HepG2 (cell line): ENCODE data around the gene INHBE. TPM values are rescaled to one million over a fixed set of nuclear protein-coding genes. Genes with fewer than 3 reads are reported as not detected.

Experiments used
- ATAC-seq: fragments of 200-7000 bp; cut with Tn5 transposase; 3 replicates; pipeline ENCODE4 v1.9.1; 2020; ENCODE audit warnings: mild to moderate bottlenecking, moderate library complexity
- BruUV-seq: library from RNA; stranded (reverse); fragments of 400-500 nt; replicated peaks from 2 replicates; lab custom pipeline; 2021; lab: Mats Ljungman, UMichigan
- CTCF ChIA-PET: fragments of 300-600 bp; formaldehyde crosslinking; extraction: SDS; loops from one replicate; lab custom pipeline; 2021; ENCODE audit warnings: low total read pairs, inconsistent platforms, low intra/inter-chr PET ratio; lab: Yijun Ruan, JAX
- POLR2A ChIA-PET: fragments of 350-600 bp; sonication (Branson Sonifier 250); formaldehyde crosslinking; loops from one replicate; lab custom pipeline; 2020; ENCODE audit warnings: antibody characterized with exemption, inconsistent platforms; lab: Yijun Ruan, JAX
- DNase-seq: peaks from one replicate; pipeline ENCODE4 v3.0.0-alpha.2; 2015; ENCODE audit warnings: low spot score
- FAIRE-seq: peaks from 3 replicates; lab custom pipeline; 2011; peaks lifted over from hg19 to GRCh38; lab: Jason Lieb, UNC
- H2AFZ ChIP-seq: one replicate; pipeline ENCODE4 v1.6.1; 2011; ENCODE audit warnings: low read length, inconsistent platforms
- H3K27ac ChIP-seq: fragments of 300-600 bp; 3 replicates; pipeline ENCODE4 v1.8.0; 2011; ENCODE audit warnings: mixed run types, mild to moderate bottlenecking, mixed read lengths, low read length, inconsistent platforms; ENCODE audit not compliant: insufficient read depth; ENCODE audit errors: extremely low read length
- H3K27me3 ChIP-seq, 2 experiments: fragments of 200-600 bp in 1 of 2; 2 replicates in 1 of 2; 3 replicates in 1 of 2; pipeline versions ENCODE4 v1.6.0 to v1.8.0; 2011; ENCODE audit warnings: low read length in 2 of 2, mild to moderate bottlenecking in 2 of 2, moderate library complexity in 2 of 2, inconsistent platforms in 1 of 2; ENCODE audit not compliant: insufficient read depth in 2 of 2, control insufficient read depth in 1 of 2
- H3K36me3 ChIP-seq, 2 experiments: fragments of 200-600 bp in 1 of 2; replicated peaks in 1 of 2; 2 replicates in 1 of 2; 3 replicates in 1 of 2; pipeline versions ENCODE4 v1.5.1 to v1.8.0; 2011; ENCODE audit warnings: low read length in 2 of 2, inconsistent platforms in 1 of 2; ENCODE audit not compliant: insufficient read depth in 2 of 2, control insufficient read depth in 1 of 2
- H3K4me1 ChIP-seq: 2 replicates; pipeline ENCODE4 v1.5.1; 2012; ENCODE audit warnings: low read length, inconsistent platforms; ENCODE audit not compliant: insufficient read depth
- H3K4me2 ChIP-seq: 2 replicates; pipeline ENCODE4 v1.6.0; 2011; ENCODE audit warnings: low read depth, low read length, inconsistent platforms
- H3K4me3 ChIP-seq, 3 experiments: fragments of 200-600 bp in 1 of 3; sonication (generic), shearing (Covaris generic) in 1 of 3; replicated peaks in 1 of 3; 2 replicates each; pipeline ENCODE4 v1.5.1; 2011 to 2016; ENCODE audit warnings: low read length in 3 of 3, inconsistent platforms in 2 of 3, low read depth in 2 of 3, mild to moderate bottlenecking in 2 of 3, control low read depth in 1 of 3, mixed read lengths in 1 of 3; ENCODE audit not compliant: insufficient read depth in 1 of 3
- H3K79me2 ChIP-seq: one replicate; pipeline ENCODE4 v1.6.1; 2011; ENCODE audit warnings: low read length, inconsistent platforms; ENCODE audit not compliant: insufficient read depth
- H3K9ac ChIP-seq: 2 replicates; pipeline ENCODE4 v1.6.0; 2011; ENCODE audit warnings: mild to moderate bottlenecking, low read depth, low read length, inconsistent platforms; ENCODE audit not compliant: insufficient read depth
- H3K9me3 ChIP-seq: 2 replicates; pipeline ENCODE4 v1.5.1; 2012; ENCODE audit warnings: mild to moderate bottlenecking, low read length
- H4K20me1 ChIP-seq: 2 replicates; pipeline ENCODE4 v1.6.0; 2011; ENCODE audit warnings: inconsistent platforms, mild to moderate bottlenecking, low read length, moderate library complexity; ENCODE audit not compliant: insufficient read depth
- ATF7 ChIP-seq, 2 experiments: fragments of 450-650 bp in 1 of 2; sonication (generic) in 1 of 2; formaldehyde crosslinking in 1 of 2; IDR thresholded peaks; 2 replicates each; pipeline versions ENCODE4 v1.4.0 to v1.6.1; 2016 to 2020; ENCODE audit warnings: antibody characterized with exemption in 1 of 2, mild to moderate bottlenecking in 1 of 2, missing genetic modification reagents in 1 of 2
- BRD4 ChIP-seq: sonication (generic); formaldehyde crosslinking; IDR thresholded peaks from 2 replicates; pipeline ENCODE4 v1.4.0; 2020; ENCODE audit warnings: missing genetic modification reagents
- EHMT2 ChIP-seq: fragments of 200-600 bp; sonication (generic); IDR thresholded peaks from 2 replicates; pipeline ENCODE4 v1.7.0; 2017; ENCODE audit warnings: antibody characterized with exemption, low read depth, low read length, borderline replicate concordance
- FOXA1 ChIP-seq, 2 experiments: fragments of 450-650 bp in 1 of 2; sonication (generic) in 1 of 2; formaldehyde crosslinking in 1 of 2; IDR thresholded peaks; 2 replicates each; pipeline versions ENCODE4 v1.4.0 to v1.6.1; 2016 to 2020; ENCODE audit warnings: missing genetic modification reagents in 1 of 2
- FOXK1 ChIP-seq: sonication (generic); formaldehyde crosslinking; IDR thresholded peaks from 2 replicates; pipeline ENCODE4 v1.4.0; 2020; ENCODE audit warnings: low read depth, missing genetic modification reagents, borderline replicate concordance
- HIVEP1 ChIP-seq: sonication (generic); formaldehyde crosslinking; IDR thresholded peaks from 2 replicates; pipeline ENCODE4 v1.4.0; 2020; ENCODE audit warnings: mild to moderate bottlenecking, missing genetic modification reagents
- HOXD1 ChIP-seq: sonication (generic); formaldehyde crosslinking; IDR thresholded peaks from 2 replicates; pipeline ENCODE4 v1.5.0; 2020; ENCODE audit warnings: missing genetic modification reagents
- MAFG ChIP-seq: sonication (generic); formaldehyde crosslinking; IDR thresholded peaks from 2 replicates; pipeline ENCODE4 v1.5.1; 2020; ENCODE audit warnings: mild to moderate bottlenecking, missing genetic modification reagents
- MYC ChIP-seq: sonication (generic); formaldehyde crosslinking; IDR thresholded peaks from 2 replicates; pipeline ENCODE4 v1.9.0; 2021; ENCODE audit warnings: missing genetic modification reagents, borderline replicate concordance
- SAFB2 ChIP-seq: sonication (generic); formaldehyde crosslinking; IDR thresholded peaks from 2 replicates; pipeline ENCODE4 v1.5.1; 2020; ENCODE audit warnings: missing genetic modification reagents, low read depth, mild to moderate bottlenecking, borderline replicate concordance
- SMC3 ChIP-seq: IDR thresholded peaks from 2 replicates; pipeline ENCODE4 v1.6.1; 2011; ENCODE audit warnings: low read length, improper control_type of control experiment
- ZBTB7B ChIP-seq: sonication (generic); formaldehyde crosslinking; IDR thresholded peaks from 2 replicates; pipeline ENCODE4 v1.4.0; 2020; ENCODE audit warnings: missing genetic modification reagents
- ZFYVE20 ChIP-seq: sonication (generic); formaldehyde crosslinking; IDR thresholded peaks from 2 replicates; pipeline ENCODE4 v1.8.0; 2023; ENCODE audit warnings: low read depth, mild to moderate bottlenecking, moderate library complexity, missing genetic modification reagents, borderline replicate concordance
- ZNF598 ChIP-seq: sonication (generic); formaldehyde crosslinking; IDR thresholded peaks from 2 replicates; pipeline ENCODE4 v1.5.1; 2020; ENCODE audit warnings: mild to moderate bottlenecking, missing genetic modification reagents, borderline replicate concordance
- ZNF660 ChIP-seq: sonication (generic); formaldehyde crosslinking; IDR thresholded peaks from 2 replicates; pipeline ENCODE4 v1.5.1; 2020; ENCODE audit warnings: mild to moderate bottlenecking, low read depth, missing genetic modification reagents, borderline replicate concordance
- ZNF850 ChIP-seq: sonication (generic); formaldehyde crosslinking; conservative IDR thresholded peaks from 2 replicates; pipeline ENCODE4 v1.9.0; 2021; ENCODE audit warnings: mild to moderate bottlenecking, missing genetic modification reagents
- WGBS: methylation state at CpG from one replicate; pipeline ENCODE4 v1.1.6; 2017; ENCODE audit warnings: low lambda C conversion rate; 5-methylcytosine and 5-hydroxymethylcytosine counted together
- in situ Hi-C: cut with HindIII; loops from 2 replicates; pipeline ENCODE4 v1.10.0; 2017; ENCODE audit warnings: low pct_unique_long_range_greater_than_20kb; ENCODE audit not compliant: extremely low pct_ligation_motif_present
- intact Hi-C: fragments of 100-400 bp; cut with micrococcal nuclease; formaldehyde crosslinking; loops from one replicate; pipeline ENCODE4 v1.10.0; 2022; ENCODE audit not compliant: unreplicated experiment
- polyA plus RNA-seq, 8 experiments: library from polyadenylated mRNA; depleted of rRNA in 3 of 8; stranded (reverse) in 7 of 8; unstranded in 1 of 8; fragments of >200 nt; fragmentation: Illumina TruSeq in 4 of 8; extraction: Trizol in 4 of 8; gene quantifications; 2 replicates each; pipeline versions ENCODE4 v1.2.1 to v1.2.3, GENCODE V29; 2011 to 2016; ENCODE audit warnings: low read depth in 4 of 8, missing spikeins in 1 of 8, mixed read lengths in 1 of 8; ENCODE audit not compliant: insufficient read depth in 1 of 8
- total RNA-seq, 5 experiments: library from RNA; depleted of rRNA; stranded (reverse); fragments of >200 nt; fragmentation: Illumina TruSeq; extraction: Trizol; gene quantifications; 2 replicates each; pipeline ENCODE4 v1.2.3, GENCODE V29; 2016; ENCODE audit warnings: low read depth in 1 of 5
- TF ChIP-seq, protein P1 (sequence below): sonication (generic); formaldehyde crosslinking; IDR thresholded peaks from 2 replicates; pipeline ENCODE4 v1.9.0; 2021; ENCODE audit warnings: missing genetic modification reagents, mild to moderate bottlenecking, borderline replicate concordance
- TF ChIP-seq, protein P2 (sequence below): sonication (generic); formaldehyde crosslinking; IDR thresholded peaks from 2 replicates; pipeline ENCODE4 v1.5.0; 2020; ENCODE audit warnings: missing genetic modification reagents, mild to moderate bottlenecking, borderline replicate concordance
- TF ChIP-seq, protein P3 (sequence below): sonication (generic); formaldehyde crosslinking; IDR thresholded peaks from 2 replicates; pipeline ENCODE4 v1.4.0; 2020; ENCODE audit warnings: missing genetic modification reagents

INHBE gene
- total and polyA plus RNA-seq, 2 of the 13 experiments (the other 11 are each of a cell fraction or from before 2014, with no cell fraction given): 17.0 to 32.0 TPM

DNA sequence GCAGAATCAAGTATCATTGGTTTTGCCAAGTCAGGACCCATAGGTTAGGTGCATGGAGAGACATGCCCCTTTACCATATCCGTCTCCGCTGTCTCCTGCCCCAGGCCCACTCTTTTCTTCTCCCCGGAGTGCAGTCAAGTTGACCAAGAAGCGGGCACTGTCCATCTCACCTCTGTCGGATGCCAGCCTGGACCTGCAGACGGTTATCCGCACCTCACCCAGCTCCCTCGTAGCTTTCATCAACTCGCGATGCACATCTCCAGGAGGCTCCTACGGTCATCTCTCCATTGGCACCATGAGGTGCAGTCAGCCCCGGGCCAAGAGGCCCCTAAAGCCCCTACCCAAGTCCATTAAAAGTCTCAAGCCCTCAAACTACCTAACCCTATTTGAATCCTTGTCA, 9.5 kb downstream of the INHBE start:
- Histone ChIP-seq H3K27me3 (peaks cover 0 to 45% of the 10 kb centered on the region in 2 experiments; a peak in 3 of 5 replicates), H3K79me2 (no peaks in the 10 kb centered on the region), H3K36me3 (no peaks in the 10 kb centered on the region), H3K4me1 (peaks cover 39% of the 10 kb centered on the region), H3K9me3 (no peaks in the 10 kb centered on the region), H3K9ac (no peak overlapping the region), H4K20me1 (no peaks in the 10 kb centered on the region), H3K27ac (no peak overlapping the region), H3K4me3 (no peak overlapping the region), H2AFZ (no peak overlapping the region), H3K4me2 (no peak overlapping the region)
- DNase-seq: no peak
- no peak for ATAC-seq
- no TSS peak for BruUV-seq
- 71% methylated on average over 12 of the region's 12 CpGs for WGBS
- FAIRE-seq: no peak
- in situ Hi-C loops: no loop called here
- intact Hi-C loops: no loop called here
- POLR2A ChIA-PET: no interaction called here
- CTCF ChIA-PET: no interaction called here
- TF ChIP-seq, protein P1, sequence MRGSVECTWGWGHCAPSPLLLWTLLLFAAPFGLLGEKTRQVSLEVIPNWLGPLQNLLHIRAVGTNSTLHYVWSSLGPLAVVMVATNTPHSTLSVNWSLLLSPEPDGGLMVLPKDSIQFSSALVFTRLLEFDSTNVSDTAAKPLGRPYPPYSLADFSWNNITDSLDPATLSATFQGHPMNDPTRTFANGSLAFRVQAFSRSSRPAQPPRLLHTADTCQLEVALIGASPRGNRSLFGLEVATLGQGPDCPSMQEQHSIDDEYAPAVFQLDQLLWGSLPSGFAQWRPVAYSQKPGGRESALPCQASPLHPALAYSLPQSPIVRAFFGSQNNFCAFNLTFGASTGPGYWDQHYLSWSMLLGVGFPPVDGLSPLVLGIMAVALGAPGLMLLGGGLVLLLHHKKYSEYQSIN (CRISPR knock-in tag): no peak
- TF ChIP-seq SAFB2 (no peak), ZNF850 (no peak), HIVEP1 (no peak), ATF7 (IDR thresholded peaks at IDR 0.05) (no peak), ATF7 (CRISPR knock-in tag; IDR thresholded peaks at IDR 0.05) (no peak), BRD4 (CRISPR knock-in tag) (no peak), MYC (CRISPR knock-in tag) (no peak), HOXD1 (CRISPR knock-in tag) (no peak), FOXA1 (IDR thresholded peaks at IDR 0.05) (no peak), FOXA1 (CRISPR knock-in tag; IDR thresholded peaks at IDR 0.05) (no peak), MAFG (CRISPR knock-in tag) (no peak), EHMT2 (no peak), ZNF660 (no peak), ZFYVE20 (no peak), SMC3 (no peak), ZNF598 (CRISPR knock-in tag) (no peak), ZBTB7B (CRISPR knock-in tag) (no peak), FOXK1 (CRISPR knock-in tag) (no peak)
- TF ChIP-seq, protein P2, sequence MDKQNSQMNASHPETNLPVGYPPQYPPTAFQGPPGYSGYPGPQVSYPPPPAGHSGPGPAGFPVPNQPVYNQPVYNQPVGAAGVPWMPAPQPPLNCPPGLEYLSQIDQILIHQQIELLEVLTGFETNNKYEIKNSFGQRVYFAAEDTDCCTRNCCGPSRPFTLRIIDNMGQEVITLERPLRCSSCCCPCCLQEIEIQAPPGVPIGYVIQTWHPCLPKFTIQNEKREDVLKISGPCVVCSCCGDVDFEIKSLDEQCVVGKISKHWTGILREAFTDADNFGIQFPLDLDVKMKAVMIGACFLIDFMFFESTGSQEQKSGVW (CRISPR knock-in tag): no peak
- TF ChIP-seq, protein P3, sequence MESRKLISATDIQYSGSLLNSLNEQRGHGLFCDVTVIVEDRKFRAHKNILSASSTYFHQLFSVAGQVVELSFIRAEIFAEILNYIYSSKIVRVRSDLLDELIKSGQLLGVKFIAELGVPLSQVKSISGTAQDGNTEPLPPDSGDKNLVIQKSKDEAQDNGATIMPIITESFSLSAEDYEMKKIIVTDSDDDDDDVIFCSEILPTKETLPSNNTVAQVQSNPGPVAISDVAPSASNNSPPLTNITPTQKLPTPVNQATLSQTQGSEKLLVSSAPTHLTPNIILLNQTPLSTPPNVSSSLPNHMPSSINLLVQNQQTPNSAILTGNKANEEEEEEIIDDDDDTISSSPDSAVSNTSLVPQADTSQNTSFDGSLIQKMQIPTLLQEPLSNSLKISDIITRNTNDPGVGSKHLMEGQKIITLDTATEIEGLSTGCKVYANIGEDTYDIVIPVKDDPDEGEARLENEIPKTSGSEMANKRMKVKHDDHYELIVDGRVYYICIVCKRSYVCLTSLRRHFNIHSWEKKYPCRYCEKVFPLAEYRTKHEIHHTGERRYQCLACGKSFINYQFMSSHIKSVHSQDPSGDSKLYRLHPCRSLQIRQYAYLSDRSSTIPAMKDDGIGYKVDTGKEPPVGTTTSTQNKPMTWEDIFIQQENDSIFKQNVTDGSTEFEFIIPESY (CRISPR knock-in tag): no peak
